Measurements from ENCODE around the gene TRH. TPM values are rescaled to one million over a fixed set of nuclear protein-coding genes. Genes with fewer than 3 reads are reported as not detected.

TRH gene
- total and polyA plus RNA-seq, 2 donors (not counting 3 experiments of a cell fraction or from before 2014, with no cell fraction given) = not detected

GRCh38 chr3:129973853-129974563, 512 bp upstream of the TRH start:
- CTCF ChIA-PET = interaction anchor here (1.0 to 1.6 kb wide), 2 partner anchors 21 to 32 kb away, joined by 4 to 6 read pairs; no protein-coding TSS in a partner anchor
- Histone ChIP-seq H3K4me1 (ENCODE audit: control insufficient read depth, extremely low read depth, insufficient read depth, low read length) (no peaks in the 10 kb centered on the region), H3K27me3 (ENCODE audit: control insufficient read depth in 2 of 2, insufficient read depth in 2 of 2, low read length in 2 of 2) (peaks cover 49 to 52% of the 10 kb centered on the region in 2 experiments), H3K9me3 (replicated peaks; ENCODE audit: control insufficient read depth, insufficient read depth, low read length) (no peaks in the 10 kb centered on the region), H4K20me1 (replicated peaks; ENCODE audit: control insufficient read depth, extremely low read depth, insufficient read depth, low read length) (no peaks in the 10 kb centered on the region), H3K27ac (ENCODE audit: insufficient read depth, low read depth, low read length) (no peak overlapping the region), H3K9me1 (replicated peaks; ENCODE audit: control insufficient read depth, extremely low read depth, insufficient read depth, low read length) (no peaks in the 10 kb centered on the region), H2AFZ (ENCODE audit: low read depth, low read length) (no peak overlapping the region), H3K4me2 (ENCODE audit: insufficient read depth, low read length) (no peak overlapping the region), H3K9ac (replicated peaks; ENCODE audit: extremely low read depth, insufficient read depth, low read length) (no peak overlapping the region), H3K79me2 (ENCODE audit: control insufficient read depth, insufficient read depth, low read length) (no peaks in the 10 kb centered on the region), H3K36me3 (ENCODE audit: control insufficient read depth in 2 of 2, extremely low read depth in 1 of 2, insufficient read depth in 2 of 2, low read length in 2 of 2) (no peaks in the 10 kb centered on the region), H3K4me3 (replicated peaks in 1 of 3; ENCODE audit: insufficient read depth in 1 of 3, low read depth in 1 of 3, low read length in 3 of 3) (no peak overlapping the region)
- DNase-seq (ENCODE audit: low read depth, low spot score) (no peak), FAIRE-seq (no peak)
- POLR2A ChIA-PET = no interaction called here
- intact Hi-C loops (cut with micrococcal nuclease) = no loop called here
- no peak for TF ChIP-seq POLR2A (IDR thresholded peaks at IDR 0.05; ENCODE audit: low read depth, low read length)
- no peak for TF ChIP-seq GATA2 (IDR thresholded peaks at IDR 0.05; ENCODE audit: insufficient read depth, insufficient read length, low read depth, low read length)
- no peak for TF ChIP-seq MYC (IDR thresholded peaks at IDR 0.05; ENCODE audit: low read depth, low read length)
- no peak for TF ChIP-seq MAX (IDR thresholded peaks at IDR 0.05; ENCODE audit: insufficient read depth, insufficient read length)
- no peak for TF ChIP-seq EZH2 (IDR thresholded peaks at IDR 0.05; ENCODE audit: borderline replicate concordance, low read depth, low read length, severe bottlenecking)
- TF ChIP-seq JUN (IDR thresholded peaks at IDR 0.05; ENCODE audit: borderline replicate concordance, insufficient read depth, insufficient read length, low read depth) = no peak
- no peak for TF ChIP-seq CTCF (IDR thresholded peaks at IDR 0.05; ENCODE audit: extremely low read depth in 1 of 2, insufficient read depth in 1 of 2, low read depth in 1 of 2, low read length in 2 of 2)
- no peak for TF ChIP-seq POLR2AphosphoS5 (IDR thresholded peaks at IDR 0.05; ENCODE audit: insufficient read depth, low read depth, low read length)
- TF ChIP-seq FOS (IDR thresholded peaks at IDR 0.05; ENCODE audit: borderline replicate concordance, insufficient read depth, low read length) = no peak
- dilution Hi-C loops (cut with MboI; ENCODE audit: extremely low pct_ligation_motif_present, low sequenced_read_pairs) = no loop called here
- no TSS peak for BruUV-seq (replicated peaks)

Measured in endothelial cell of umbilical vein (primary cell).